Activated CD4-positive, alpha-beta T cell treated with anti-CD3 and anti-CD28 coated beads, Interleukin-10, Interleukin-2, amounts not matched to agents 100 ng/mL and 50 ng/mL, durations not matched to agents 16 hours and 8 hours (primary cell): ENCODE measurements around the gene ASAH2.
"Not testable (repeated sequence)": the region's sequence is repeated elsewhere in the genome, so short reads cannot be mapped to it uniquely, and the experiment has no call there.

ENCODE experiments used
- DNase-seq: peaks from one replicate; pipeline ENCODE4 v3.0.0-alpha.2; 2020

ASAH2 gene

GRCh38 chr10:50250096-50250854 lies 1.0 kb downstream of the ASAH2 start:
- DNase-seq = no peak

DNA sequence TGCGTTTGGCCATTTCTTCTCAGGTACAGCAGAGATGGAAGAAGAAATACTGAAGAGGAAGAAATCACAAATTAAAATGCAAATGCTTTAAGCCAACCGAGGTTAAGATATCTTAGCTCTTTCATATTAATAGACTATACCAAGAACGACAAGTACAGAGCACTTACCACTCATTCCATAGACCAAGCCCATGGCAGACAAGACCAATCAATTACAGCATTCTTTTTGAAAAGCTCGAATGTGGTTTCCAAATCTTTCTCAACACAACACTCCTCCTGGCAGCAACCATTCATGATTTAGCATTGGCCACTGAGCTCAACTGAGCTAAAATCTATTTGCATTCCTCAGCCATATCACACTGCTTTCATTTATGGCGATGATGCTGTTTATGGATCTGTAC lies 2.7 kb downstream of the ASAH2 start:
- no peak for DNase-seq

GRCh38 chr10:50248062-50248461 lies 3.3 kb downstream of the ASAH2 start:
- DNase-seq = no peak

DNA sequence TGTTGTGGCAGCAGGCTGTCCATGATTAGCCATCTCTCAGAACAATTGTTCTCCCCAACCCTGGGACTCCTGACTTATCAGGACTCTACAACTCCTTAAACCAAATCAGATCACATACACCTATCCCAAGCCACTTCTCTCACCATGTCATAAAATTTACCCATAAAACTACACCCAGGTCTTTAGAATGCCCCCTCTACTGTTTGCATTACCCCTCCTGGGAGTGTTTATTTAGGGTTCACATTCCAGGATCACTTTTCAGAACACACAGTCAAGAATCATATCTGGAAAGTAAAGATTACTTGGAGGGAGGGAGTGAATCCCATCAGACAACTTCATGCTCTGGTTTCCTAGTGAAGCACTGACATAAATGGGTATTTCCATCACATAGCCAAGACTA lies 7.1 kb downstream of the ASAH2 start:
- DNase-seq = no peak

- DNase-seq = no peak
Measured at GRCh38 chr10:50242777-50243176, 8.5 kb downstream of the ASAH2 start.

DNA sequence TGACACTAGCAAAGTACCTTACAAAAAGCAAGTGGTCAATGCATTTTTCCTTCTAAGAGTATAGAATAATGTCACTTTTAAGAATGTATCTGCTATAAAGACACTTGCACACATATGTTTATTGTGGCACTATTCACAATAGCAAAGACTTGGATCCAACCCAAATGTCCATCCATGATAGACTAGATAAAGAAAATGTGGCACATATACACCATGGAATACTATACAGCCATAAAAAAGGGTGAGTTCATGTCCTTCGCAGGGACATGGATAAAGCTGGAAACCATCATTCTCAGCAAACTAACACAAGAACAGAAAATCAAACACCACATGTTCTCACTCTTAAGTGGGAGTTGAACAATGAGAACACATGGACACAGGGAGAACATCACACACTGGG lies 9.8 kb downstream of the ASAH2 start:
- not testable (repeated sequence) for DNase-seq

GRCh38 chr10:50234486-50234885 lies 16.8 kb downstream of the ASAH2 start:
- no peak for DNase-seq

- no peak for DNase-seq
Measured at GRCh38 chr10:50232261-50232639, 19.1 kb downstream of the ASAH2 start.

DNA sequence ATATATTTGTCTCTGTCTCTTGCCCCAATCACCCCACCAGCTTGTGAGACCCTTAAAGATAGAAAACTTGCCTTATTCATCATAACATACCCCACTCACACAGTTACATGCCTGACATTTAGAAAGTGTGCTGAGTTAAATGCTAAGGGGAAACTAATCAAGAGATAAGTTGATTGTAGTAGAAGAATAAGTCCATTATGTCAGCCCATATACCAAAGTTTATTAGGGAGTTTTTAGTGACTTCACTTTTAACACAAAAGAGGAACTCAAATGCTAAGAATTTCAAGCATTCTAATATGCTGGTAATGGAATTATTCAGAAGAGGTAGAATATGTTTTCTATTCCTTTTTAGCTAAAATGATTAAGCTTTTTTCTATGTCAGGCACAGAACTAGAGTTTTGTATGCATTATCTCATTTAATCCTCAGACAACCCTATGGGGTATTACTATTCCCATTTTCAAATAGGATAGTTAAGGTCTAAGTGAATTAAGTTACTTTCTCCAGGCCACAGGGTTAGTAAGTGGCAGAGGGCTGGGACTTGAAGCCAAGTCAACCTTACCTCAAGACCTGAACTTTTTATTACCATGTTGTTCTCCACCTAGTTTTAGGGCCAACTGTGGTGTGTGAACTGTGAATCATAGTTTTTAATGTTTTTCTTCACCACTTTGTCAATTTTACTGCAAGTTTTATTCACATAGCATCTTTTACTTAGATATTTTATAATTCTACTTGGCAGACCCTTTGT lies 19.6 kb downstream of the ASAH2 start:
- DNase-seq = no peak

GRCh38 chr10:50229460-50229859 lies 21.9 kb downstream of the ASAH2 start:
- no peak for DNase-seq

DNA sequence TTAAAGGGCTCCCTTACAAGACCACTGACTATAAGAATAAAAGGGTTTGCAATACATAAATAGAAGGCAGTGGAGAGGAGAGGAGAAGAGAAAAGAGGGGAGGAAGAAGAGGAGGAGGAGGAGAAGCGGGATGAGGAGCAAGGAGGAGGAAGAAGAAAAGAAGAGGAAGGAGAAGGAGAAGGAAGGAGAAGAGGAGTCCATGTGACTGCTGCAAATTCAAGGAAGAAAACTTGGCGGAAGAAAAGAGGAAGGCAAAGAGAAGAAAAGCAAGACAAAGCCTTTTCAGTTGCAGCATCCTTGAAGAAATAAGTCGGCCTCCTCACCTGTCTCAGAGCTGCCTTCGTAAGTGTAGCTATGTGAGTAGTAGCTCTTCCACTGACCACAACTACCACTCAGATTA lies 22.6 kb downstream of the ASAH2 start:
- DNase-seq = no peak

DNA sequence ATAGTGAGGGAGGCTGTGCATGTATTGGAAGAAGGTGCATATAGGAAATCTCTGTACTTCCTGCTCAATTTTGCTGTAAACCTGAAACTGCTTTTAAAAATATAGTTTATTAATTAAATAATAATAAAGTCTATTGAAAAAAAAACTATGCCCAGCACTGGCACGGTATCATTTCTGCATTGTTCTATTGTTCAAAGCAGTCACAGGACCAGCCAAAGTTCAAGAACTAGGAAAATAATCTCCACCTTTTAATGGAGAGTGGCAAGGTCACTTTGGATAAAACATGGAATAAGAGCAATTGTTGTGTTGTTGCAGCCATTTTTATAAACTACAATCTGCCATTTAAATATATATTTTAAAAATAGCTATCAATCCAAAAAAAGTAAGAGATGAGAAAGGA lies 24.7 kb downstream of the ASAH2 start:
- DNase-seq = no peak

GRCh38 chr10:50224330-50224952 lies 26.9 kb downstream of the ASAH2 start:
- DNase-seq = peak; percentile 69

DNA sequence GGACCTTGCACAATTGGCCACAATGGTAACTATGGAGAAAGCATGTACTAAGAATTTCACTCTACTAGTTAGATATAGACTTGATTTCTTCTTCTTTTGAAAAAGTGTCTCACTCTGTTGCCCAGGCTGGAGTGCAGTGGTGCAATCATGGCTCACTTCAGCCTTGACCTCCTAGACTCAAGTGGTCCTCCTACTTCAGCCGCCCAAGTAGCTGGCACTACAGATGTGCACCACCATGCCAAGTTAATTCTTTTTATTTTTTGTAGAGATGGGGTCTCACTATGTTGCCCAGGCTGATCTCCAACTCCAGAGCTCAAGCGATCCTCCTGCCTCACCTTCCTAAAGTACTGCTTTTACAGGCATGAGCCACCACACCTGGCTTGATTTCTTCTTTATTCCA lies 29.1 kb downstream of the ASAH2 start:
- no peak for DNase-seq

DNA sequence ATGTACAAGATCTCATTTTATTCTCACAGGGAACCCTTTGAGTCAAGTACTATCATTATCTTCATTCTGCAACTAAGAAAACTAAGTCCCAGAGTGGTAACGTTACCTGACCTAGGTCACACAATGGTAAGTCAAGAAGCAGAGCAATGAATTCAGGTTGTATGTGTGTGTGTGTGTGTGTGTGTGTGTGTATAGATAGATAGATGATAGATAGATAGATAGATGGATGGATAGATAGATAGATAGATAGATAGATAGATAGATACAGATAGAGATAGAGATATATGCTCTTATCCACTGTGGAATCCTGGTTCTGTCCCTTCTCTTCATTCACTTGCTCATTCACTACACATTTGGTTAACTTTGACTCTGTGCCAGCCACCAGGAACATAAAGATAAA lies 29.8 kb downstream of the ASAH2 start:
- DNase-seq = no peak

GRCh38 chr10:50219646-50220045 lies 31.7 kb downstream of the ASAH2 start:
- no peak for DNase-seq

GRCh38 chr10:50219200-50219599 lies 32.1 kb downstream of the ASAH2 start:
- DNase-seq = no peak

GRCh38 chr10:50216894-50217293 lies 34.4 kb downstream of the ASAH2 start:
- DNase-seq = no peak

- no peak for DNase-seq
Measured at GRCh38 chr10:50216418-50216817, 34.9 kb downstream of the ASAH2 start.

DNA sequence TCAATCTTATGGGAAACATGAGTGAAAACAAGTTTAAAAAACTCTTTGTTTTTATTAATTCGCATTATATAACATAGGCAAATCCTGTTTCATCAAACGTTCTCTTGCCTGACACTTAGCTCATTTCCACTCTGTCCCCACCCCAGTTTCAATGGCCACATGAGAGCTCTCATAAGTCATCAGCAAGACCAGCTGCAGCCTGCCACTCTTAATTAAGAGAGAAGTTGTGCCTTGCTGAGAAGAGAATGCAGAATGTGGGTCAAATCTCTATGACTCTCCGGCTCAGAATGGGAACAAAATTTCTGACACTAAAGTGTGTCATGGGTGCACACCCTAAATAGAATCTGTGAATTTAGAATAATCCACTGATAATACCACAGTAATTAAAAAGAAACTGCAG lies 39.6 kb downstream of the ASAH2 start:
- DNase-seq = no peak

DNA sequence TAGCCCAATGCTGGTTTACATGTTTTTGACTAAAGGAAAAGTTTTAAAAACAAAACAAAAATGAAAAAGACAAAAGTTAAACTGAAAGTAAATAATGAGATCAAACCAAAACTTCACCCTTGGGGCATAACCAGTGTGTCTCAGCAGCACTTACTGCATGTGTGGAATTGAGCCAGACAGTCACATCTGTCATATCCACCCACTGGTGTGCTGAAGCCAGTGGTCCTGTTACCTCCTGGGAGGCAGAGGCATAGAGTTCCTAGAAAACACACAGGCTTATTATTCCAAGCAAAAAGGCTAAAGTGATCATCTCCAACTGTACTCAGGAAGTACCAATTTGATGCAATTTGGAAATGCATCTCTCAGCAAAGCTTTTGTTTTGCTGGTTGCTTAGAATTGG lies 40.4 kb downstream of the ASAH2 start:
- peak; percentile 14 for DNase-seq
